Prostate gland (tissue), 2 donors: ENCODE results near the gene STK35. TPM values are rescaled to one million over a fixed set of nuclear protein-coding genes. Genes with fewer than 3 reads are reported as not detected.

Experiments
- DNase-seq: peaks from one replicate; pipeline ENCODE4 v3.0.0-alpha.2; 2019; ENCODE audit warnings: low spot score
- H3K27ac ChIP-seq, 2 donors: fragments of 200-600 bp; sonication (generic); 2 replicates each; pipeline ENCODE4 v1.5.1; 2017 to 2019
- H3K27me3 ChIP-seq: fragments of 200-600 bp; sonication (generic); replicated peaks from 2 replicates; pipeline ENCODE4 v1.5.1; 2019; ENCODE audit not compliant: insufficient read depth
- H3K36me3 ChIP-seq, 2 donors: fragments of 200-600 bp; sonication (generic); 1 replicate in 1 of 2; 2 replicates in 1 of 2; pipeline versions ENCODE4 v1.5.1 to v1.8.1; 2017 to 2019
- H3K4me1 ChIP-seq: fragments of 200-600 bp; sonication (generic); replicated peaks from 2 replicates; pipeline ENCODE4 v1.5.1; 2019
- H3K4me3 ChIP-seq, 2 donors: fragments of 200-600 bp; sonication (generic); 2 replicates each; pipeline ENCODE4 v1.5.1; 2017 to 2019
- H3K9me3 ChIP-seq: fragments of 200-600 bp; sonication (generic); 2 replicates; pipeline ENCODE4 v1.5.1; 2017
- POLR2A ChIP-seq: fragments of 450-650 bp; IDR thresholded peaks from one replicate; pipeline ENCODE4 v1.6.1; 2016; ENCODE audit warnings: antibody characterized with exemption, mild to moderate bottlenecking
- POLR2AphosphoS5 ChIP-seq: sonication (generic); formaldehyde crosslinking; IDR thresholded peaks from one replicate; pipeline ENCODE4 v1.6.1; 2017; ENCODE audit warnings: antibody characterized with exemption
- WGBS: methylation state at CpG from one replicate; pipeline ENCODE4 v1.1.5; 2018; 5-methylcytosine and 5-hydroxymethylcytosine counted together
- intact Hi-C: fragments of 100-400 bp; cut with DNase I; formaldehyde crosslinking; loops from one replicate; pipeline ENCODE4 v1.14.2; 2022
- total RNA-seq, 2 donors: library from RNA; depleted of rRNA; stranded (reverse); fragments of >200 nt; gene quantifications; one replicate each; pipeline ENCODE4 v1.1.0, GENCODE V29; 2016
- TF ChIP-seq, protein P1 (sequence below), 4 experiments: fragments of 200-600 bp in 2 of 4; fragments of 450-650 bp in 2 of 4; sonication (generic) in 2 of 4; IDR thresholded peaks; 1 replicate in 3 of 4; 2 replicates in 1 of 4; pipeline ENCODE4 v1.5.1; 2016 to 2019; ENCODE audit warnings: antibody characterized with exemption in 4 of 4, mild to moderate bottlenecking in 2 of 4, moderate library complexity in 2 of 4

Gene STK35
- total RNA-seq, 2 donors from 2014 or later, result 24.2 to 40.7 TPM

DNA sequence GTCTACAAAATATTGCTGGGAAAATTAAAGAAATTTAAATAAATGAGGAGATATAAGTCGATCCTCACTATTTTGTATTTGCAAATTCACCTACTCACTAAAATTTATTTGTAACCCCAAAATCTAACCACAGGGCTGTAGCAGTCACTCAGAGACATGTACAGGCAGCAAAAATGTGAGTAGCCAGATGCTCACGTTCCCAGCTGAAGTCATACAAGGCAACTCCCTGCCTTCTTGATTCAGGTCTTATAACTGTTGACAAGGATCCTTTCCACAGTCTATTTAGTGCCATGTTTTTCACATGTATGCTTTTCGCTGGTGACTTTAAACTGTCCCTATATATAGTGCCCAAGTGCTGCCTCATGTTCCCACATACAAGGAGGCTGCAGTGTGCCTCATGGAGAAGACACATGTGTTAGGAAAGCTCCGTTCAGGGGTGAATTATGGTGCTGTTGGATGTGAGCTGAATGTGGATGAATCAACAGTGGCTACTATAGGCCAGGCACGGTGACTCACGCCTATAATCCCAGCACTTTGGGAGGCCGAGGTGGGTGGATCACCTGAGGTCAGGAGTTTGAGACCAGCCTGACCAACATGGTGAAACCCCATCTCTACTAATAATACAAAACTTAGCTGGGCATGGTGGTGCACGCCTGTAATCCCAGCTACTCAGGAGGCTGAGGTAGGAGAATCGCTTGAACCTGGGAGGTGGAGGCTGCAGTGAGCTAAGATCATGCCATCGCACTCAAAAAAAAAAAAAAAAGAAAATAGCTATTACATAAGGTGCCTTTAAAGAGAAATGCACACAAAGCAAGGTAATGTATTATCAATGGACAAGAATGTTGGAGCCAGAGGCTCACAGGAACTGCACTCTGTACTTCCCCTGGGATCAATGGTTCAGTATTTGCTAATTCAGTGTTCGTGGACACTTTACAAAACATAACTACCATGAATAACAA is 55.3 kb downstream of the STK35 start:
- Histone ChIP-seq H3K4me1 (no peaks in the 10 kb centered on the region), H3K27ac (no peak overlapping the region), H3K9me3 (no peaks in the 10 kb centered on the region), H3K36me3 (no peaks in the 10 kb centered on the region), H3K4me3 (no peak overlapping the region), H3K27me3 (no peaks in the 10 kb centered on the region)
- WGBS, result 88% methylated on average over 11 of the region's 11 CpGs
- no peak for DNase-seq
- TF ChIP-seq, protein P1, sequence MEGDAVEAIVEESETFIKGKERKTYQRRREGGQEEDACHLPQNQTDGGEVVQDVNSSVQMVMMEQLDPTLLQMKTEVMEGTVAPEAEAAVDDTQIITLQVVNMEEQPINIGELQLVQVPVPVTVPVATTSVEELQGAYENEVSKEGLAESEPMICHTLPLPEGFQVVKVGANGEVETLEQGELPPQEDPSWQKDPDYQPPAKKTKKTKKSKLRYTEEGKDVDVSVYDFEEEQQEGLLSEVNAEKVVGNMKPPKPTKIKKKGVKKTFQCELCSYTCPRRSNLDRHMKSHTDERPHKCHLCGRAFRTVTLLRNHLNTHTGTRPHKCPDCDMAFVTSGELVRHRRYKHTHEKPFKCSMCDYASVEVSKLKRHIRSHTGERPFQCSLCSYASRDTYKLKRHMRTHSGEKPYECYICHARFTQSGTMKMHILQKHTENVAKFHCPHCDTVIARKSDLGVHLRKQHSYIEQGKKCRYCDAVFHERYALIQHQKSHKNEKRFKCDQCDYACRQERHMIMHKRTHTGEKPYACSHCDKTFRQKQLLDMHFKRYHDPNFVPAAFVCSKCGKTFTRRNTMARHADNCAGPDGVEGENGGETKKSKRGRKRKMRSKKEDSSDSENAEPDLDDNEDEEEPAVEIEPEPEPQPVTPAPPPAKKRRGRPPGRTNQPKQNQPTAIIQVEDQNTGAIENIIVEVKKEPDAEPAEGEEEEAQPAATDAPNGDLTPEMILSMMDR (IDR thresholded peaks at IDR 0.05), result no peak
- no peak for TF ChIP-seq POLR2AphosphoS5
- TF ChIP-seq POLR2A, result no peak
- intact Hi-C loops, result no loop called here

DNA sequence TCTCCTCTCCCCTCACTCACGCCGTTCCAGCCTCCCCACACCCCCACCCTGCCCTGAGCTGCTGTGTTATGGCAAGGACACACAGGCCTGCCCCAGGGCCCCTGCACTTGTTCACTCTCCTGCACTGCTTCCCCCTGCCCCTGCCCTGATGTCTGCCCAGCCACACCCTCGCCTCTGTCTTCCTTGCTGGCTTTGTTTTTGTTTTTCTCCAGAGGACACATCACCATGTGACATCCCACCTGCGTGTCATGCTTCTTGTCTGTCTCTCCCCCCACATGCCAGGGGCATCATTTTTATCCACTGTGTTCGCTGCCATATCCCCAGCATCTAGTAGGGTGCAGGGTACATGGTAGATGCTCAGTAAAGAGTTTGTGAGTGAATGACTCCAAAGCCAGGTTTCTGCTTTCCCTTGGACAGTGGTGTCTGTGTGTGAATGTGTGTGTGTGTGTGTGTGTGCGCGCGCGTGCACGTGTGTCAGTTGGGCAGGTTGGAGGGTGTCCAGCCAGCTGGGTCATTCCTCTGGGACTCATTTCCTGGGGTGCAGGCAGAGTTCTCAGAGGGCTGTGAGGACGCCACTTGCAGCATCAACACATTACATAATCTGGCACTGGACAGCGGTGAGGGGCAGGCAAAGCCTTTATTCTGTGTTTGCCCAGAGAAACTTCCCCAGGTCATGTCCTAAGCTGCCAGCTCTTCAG is 60.6 kb downstream of the STK35 start:
- WGBS, result 79% methylated on average over 12 of the region's 12 CpGs
- Histone ChIP-seq H3K36me3 (no peaks in the 10 kb centered on the region), H3K27ac (no peak overlapping the region), H3K9me3 (no peaks in the 10 kb centered on the region), H3K27me3 (no peaks in the 10 kb centered on the region), H3K4me3 (no peak overlapping the region), H3K4me1 (no peaks in the 10 kb centered on the region)
- intact Hi-C loops, result no loop called here
- TF ChIP-seq, protein P1 (IDR thresholded peaks at IDR 0.05), result no peak
- no peak for TF ChIP-seq POLR2A
- no peak for TF ChIP-seq POLR2AphosphoS5
- DNase-seq, result no peak

GRCh38 chr20:2162823-2163166 is 61.2 kb downstream of the STK35 start:
- intact Hi-C loops, result no loop called here

DNA sequence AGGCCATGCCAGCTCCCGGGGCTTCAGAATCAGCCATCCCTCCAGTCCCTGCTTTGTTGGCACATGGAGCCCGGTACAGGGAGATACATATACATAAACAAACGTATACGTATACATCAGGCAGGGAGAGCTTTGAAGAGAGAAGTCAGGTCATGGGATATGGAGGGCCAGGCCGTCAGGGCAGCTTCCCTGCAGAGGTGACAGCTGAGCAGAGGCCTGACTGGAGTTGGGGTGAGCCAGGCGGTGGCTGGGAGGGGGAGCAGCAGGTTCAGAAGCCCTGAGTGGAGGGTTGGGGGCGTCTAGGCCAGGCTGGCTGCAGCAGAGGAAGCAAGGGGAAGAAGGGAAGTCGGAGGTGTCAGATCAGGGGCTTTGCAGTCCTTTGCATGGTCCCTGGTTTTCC is 61.7 kb downstream of the STK35 start:
- 80% methylated on average over 8 of the region's 8 CpGs for WGBS
- no peaks in the 10 kb centered on the region for H3K27me3 ChIP-seq
- no peak overlapping the region for H3K27ac ChIP-seq
- H3K4me1 ChIP-seq, result no peaks in the 10 kb centered on the region
- H3K36me3 ChIP-seq, result no peaks in the 10 kb centered on the region
- intact Hi-C loops, result no loop called here
- no peak for TF ChIP-seq POLR2AphosphoS5
- no peak for TF ChIP-seq POLR2A
- TF ChIP-seq, protein P1 (IDR thresholded peaks at IDR 0.05), result no peak
- no peak for DNase-seq
- no peak overlapping the region for H3K4me3 ChIP-seq
- no peaks in the 10 kb centered on the region for H3K9me3 ChIP-seq

More at GRCh38 chr20:2162823-2163166, 61.2 kb downstream of the STK35 start:
- no peak overlapping the region for H3K27ac ChIP-seq
- 84% methylated on average over 11 of the region's 11 CpGs for WGBS
- no peak for DNase-seq
- H3K4me1 ChIP-seq, result no peaks in the 10 kb centered on the region
- no peaks in the 10 kb centered on the region for H3K27me3 ChIP-seq
- no peak overlapping the region for H3K4me3 ChIP-seq
- TF ChIP-seq POLR2AphosphoS5, result no peak
- TF ChIP-seq, protein P1 (IDR thresholded peaks at IDR 0.05), result no peak
- TF ChIP-seq POLR2A, result no peak
- H3K36me3 ChIP-seq, result no peaks in the 10 kb centered on the region
- no peaks in the 10 kb centered on the region for H3K9me3 ChIP-seq
